Measurements from ENCODE around the gene NOC4L.

NOC4L gene

DNA sequence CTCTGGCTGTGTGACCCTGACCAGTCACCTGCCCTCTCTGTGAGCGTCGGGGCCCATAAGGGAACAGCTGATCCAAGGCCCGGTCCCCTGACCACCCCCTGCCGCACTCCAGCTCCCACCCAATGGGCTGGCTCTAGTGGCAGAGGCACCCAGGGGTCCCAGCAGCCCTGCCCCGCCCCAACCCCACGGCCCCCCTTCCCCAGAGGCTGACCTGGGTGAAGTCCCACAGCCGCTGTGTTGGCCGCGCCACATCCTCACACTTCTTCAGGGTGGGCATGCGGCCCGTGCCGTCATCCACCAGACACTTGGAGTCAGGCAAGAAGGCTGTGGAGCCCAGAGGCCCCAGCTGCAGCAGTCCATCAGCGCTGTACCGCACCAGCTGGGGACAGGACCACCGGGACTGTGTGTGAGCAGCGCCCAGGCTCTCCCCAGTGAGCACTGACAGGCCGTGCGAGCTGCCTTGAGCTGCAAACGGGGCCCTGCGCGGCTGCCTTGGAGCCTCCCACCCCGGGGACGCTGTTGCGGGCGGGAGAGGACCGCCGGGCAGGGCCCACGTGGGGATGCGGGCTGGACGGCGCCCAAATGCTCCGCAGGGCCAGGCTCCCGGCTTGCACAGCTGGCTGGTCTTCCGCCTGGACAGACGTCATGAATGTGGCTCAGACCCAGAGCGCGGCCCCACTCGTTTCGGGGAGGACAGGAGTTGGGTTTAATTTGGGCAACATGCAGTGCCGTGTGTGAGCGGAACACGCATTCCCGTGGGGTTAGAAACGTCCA, 53.5 kb downstream of the NOC4L start:
- DNase-seq (ENCODE audit: low read depth in 2 of 2) = no peak

DNA sequence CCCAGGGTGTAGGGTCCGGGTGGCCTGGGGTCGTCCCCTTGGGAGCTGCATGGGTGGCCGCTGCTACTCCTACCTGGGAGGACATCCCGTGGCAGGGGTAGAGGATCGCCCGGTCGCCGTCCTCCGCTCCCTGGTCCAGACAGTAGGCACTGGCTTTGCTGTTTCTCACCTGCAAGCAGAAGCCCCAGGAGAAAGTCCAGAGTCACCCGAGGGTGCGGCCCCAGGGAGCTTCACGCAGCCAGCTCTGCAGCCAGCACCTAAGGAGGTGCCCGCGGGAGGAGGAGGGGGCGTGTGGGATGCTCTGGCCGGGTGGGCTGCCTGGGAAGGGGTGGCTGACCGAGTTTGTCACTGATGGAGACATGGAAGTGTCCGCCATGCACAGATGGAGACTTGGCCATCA, 54.8 kb downstream of the NOC4L start:
- no peak for DNase-seq (ENCODE audit: low read depth in 2 of 2)

DNA sequence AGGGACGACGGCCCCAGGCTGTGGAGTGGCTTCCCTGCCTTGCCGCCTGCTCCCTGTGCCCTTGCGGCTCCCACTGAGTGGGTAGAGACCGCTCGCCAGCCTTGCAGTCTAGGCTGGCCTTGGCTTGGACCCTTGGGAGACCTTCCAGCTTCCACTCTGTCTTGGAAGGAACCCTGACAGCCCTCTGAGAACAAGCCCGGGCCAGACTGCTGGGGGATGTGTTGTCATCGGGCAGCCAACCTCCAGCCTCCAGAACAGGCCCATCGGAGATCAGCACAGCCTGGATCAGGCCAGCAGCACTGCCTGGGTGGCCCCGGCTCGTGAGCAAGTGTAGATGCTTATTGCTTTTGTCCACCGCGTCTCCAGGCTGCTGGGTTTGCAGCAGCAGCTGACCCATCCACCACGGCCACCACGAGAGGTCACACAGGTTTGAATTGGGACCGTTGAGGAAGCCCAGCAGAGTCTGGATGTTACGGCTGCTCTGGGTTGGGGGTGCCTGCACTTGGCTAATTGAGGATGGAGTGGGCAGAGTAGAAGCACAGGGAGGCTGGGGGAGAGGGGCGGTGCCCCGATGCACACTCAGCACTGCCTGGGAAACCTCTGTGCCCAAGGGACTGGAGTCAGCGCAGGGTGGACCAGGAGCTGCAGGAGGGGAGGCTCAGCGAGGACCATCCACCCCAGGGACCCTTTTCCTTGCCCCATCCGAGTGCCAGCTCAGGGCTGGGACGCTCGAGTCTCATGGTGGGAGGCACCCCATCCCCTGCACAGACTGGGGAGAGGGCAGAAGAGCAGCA, 55.5 kb downstream of the NOC4L start:
- no peak for DNase-seq (ENCODE audit: low read depth in 2 of 2)

DNA sequence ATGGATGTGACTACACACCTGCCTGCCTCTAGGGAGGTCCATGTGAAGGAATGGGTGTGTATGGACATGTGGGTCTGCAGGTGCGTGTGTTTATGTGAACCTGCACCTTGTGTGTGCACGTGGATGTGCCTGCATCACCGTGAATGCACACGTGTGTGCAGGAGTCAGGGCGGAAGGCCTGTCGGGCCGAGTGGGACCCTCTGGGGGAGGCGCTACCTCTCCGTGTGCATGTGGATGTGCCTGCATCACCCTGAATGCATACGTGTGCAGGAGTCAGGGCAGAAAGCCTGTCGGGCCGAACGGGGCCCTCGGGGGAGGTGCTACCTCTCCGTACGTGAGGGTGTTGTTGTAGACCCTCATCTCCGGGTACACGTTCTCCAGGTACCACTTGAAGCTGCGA, 56.5 kb downstream of the NOC4L start:
- DNase-seq (ENCODE audit: low read depth in 2 of 2) = no peak

DNA sequence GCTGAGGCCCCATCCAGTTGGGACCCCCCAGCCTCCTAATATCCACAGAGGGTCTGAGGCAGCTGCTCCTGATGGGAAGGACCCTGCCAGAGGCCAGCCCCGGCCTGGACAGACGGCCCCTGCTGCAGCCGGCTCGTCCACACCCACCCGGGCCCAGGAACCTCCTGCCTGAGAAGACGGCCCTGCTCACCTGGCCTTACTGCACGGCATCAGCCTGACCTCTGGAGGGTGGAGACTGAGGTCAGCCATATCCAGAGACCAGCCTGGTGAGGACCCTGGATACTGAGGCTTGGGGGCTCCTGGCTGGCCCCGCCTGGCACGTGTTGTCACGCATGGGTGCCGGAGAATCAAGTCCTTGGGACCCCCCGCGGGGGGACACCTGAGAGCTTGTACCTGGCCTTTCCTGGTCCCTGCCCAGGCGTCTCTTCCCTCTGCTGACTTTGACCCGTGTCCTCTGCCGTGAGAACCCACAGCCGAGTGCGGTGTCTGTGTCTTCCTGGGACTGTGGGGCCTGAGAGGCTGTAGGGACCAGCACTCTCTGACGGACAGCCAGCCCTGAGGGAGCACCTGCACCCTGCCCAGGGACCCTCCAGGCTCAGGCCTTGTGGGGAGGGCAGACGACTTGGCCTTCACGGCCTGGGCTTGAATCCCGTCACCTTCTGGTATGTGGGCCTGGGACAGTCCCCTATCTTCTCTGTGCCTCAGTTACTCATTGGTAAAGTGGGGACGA, 57.3 kb downstream of the NOC4L start:
- DNase-seq (ENCODE audit: low read depth in 2 of 2) = no peak
